HepG2 (cell line): ENCODE measurements around the gene FRG1. TPM values are rescaled to one million over a fixed set of nuclear protein-coding genes. Genes with fewer than 3 reads are reported as not detected.

ENCODE experiments used
- ARNTL ChIP-seq: sonication (generic); formaldehyde crosslinking; IDR thresholded peaks from 2 replicates; pipeline ENCODE4 v1.4.0; 2020; ENCODE audit warnings: mild to moderate bottlenecking, missing genetic modification reagents
- MEIS1 ChIP-seq: sonication (generic); formaldehyde crosslinking; IDR thresholded peaks from 2 replicates; pipeline ENCODE4 v1.9.0; 2021; ENCODE audit warnings: mild to moderate bottlenecking, missing genetic modification reagents, moderate library complexity, borderline replicate concordance
- MYPOP ChIP-seq: sonication (generic); formaldehyde crosslinking; IDR thresholded peaks from 2 replicates; pipeline ENCODE4 v1.8.1; 2023; ENCODE audit warnings: mild to moderate bottlenecking, moderate library complexity, missing genetic modification reagents
- NFATC3 ChIP-seq: sonication (generic); formaldehyde crosslinking; IDR thresholded peaks from 2 replicates; pipeline ENCODE4 v1.5.1; 2020; ENCODE audit warnings: mild to moderate bottlenecking, missing genetic modification reagents
- NFE2 ChIP-seq: sonication (generic); formaldehyde crosslinking; IDR thresholded peaks from 2 replicates; pipeline ENCODE4 v1.4.0; 2020; ENCODE audit warnings: missing genetic modification reagents
- REPIN1 ChIP-seq: sonication (generic); formaldehyde crosslinking; IDR thresholded peaks from 2 replicates; pipeline ENCODE4 v1.8.0; 2022; ENCODE audit warnings: missing genetic modification reagents, low read depth, mild to moderate bottlenecking, borderline replicate concordance
- ZKSCAN5 ChIP-seq: sonication (generic); formaldehyde crosslinking; IDR thresholded peaks from 2 replicates; pipeline ENCODE4 v1.5.1; 2020; ENCODE audit warnings: mild to moderate bottlenecking, missing genetic modification reagents
- ZNF12 ChIP-seq: sonication (generic); formaldehyde crosslinking; IDR thresholded peaks from 2 replicates; pipeline ENCODE4 v1.5.0; 2020; ENCODE audit warnings: missing genetic modification reagents
- ZNF180 ChIP-seq: sonication (generic); formaldehyde crosslinking; IDR thresholded peaks from 2 replicates; pipeline ENCODE4 v1.4.0; 2020; ENCODE audit warnings: low read depth, missing genetic modification reagents, borderline replicate concordance
- ZNF350 ChIP-seq: sonication (generic); formaldehyde crosslinking; IDR thresholded peaks from 2 replicates; pipeline ENCODE4 v1.4.0; 2020; ENCODE audit warnings: mild to moderate bottlenecking, low read depth, missing genetic modification reagents, borderline replicate concordance
- ZNF709 ChIP-seq: sonication (generic); formaldehyde crosslinking; IDR thresholded peaks from 2 replicates; pipeline ENCODE4 v1.5.0; 2020; ENCODE audit warnings: mild to moderate bottlenecking, missing genetic modification reagents
- ZNF749 ChIP-seq: sonication (generic); formaldehyde crosslinking; IDR thresholded peaks from 2 replicates; pipeline ENCODE4 v1.8.0; 2022; ENCODE audit warnings: mild to moderate bottlenecking, missing genetic modification reagents, moderate library complexity, borderline replicate concordance
- polyA plus RNA-seq, 8 experiments: library from polyadenylated mRNA; depleted of rRNA in 3 of 8; stranded (reverse) in 7 of 8; unstranded in 1 of 8; fragments of >200 nt; fragmentation: Illumina TruSeq in 4 of 8; extraction: Trizol in 4 of 8; gene quantifications; 2 replicates each; pipeline versions ENCODE4 v1.2.1 to v1.2.3, GENCODE V29; 2011 to 2016; ENCODE audit warnings: low read depth in 4 of 8, missing spikeins in 1 of 8, mixed read lengths in 1 of 8; ENCODE audit not compliant: insufficient read depth in 1 of 8
- total RNA-seq, 5 experiments: library from RNA; depleted of rRNA; stranded (reverse); fragments of >200 nt; fragmentation: Illumina TruSeq; extraction: Trizol; gene quantifications; 2 replicates each; pipeline ENCODE4 v1.2.3, GENCODE V29; 2016; ENCODE audit warnings: low read depth in 1 of 5
- TF ChIP-seq, protein P1 (sequence below): sonication (generic); formaldehyde crosslinking; IDR thresholded peaks from 2 replicates; pipeline ENCODE4 v1.5.0; 2020; ENCODE audit warnings: mild to moderate bottlenecking, missing genetic modification reagents
- TF ChIP-seq, protein P2 (sequence below): sonication (generic); formaldehyde crosslinking; IDR thresholded peaks from 2 replicates; pipeline ENCODE4 v1.8.0; 2022; ENCODE audit warnings: mild to moderate bottlenecking, missing genetic modification reagents, moderate library complexity
- TF ChIP-seq, protein P3 (sequence below): sonication (generic); formaldehyde crosslinking; IDR thresholded peaks from 2 replicates; pipeline ENCODE4 v1.4.0; 2020; ENCODE audit warnings: missing genetic modification reagents, borderline replicate concordance
- TF ChIP-seq, protein P4 (sequence below): sonication (generic); formaldehyde crosslinking; IDR thresholded peaks from 2 replicates; pipeline ENCODE4 v1.4.0; 2020; ENCODE audit warnings: missing genetic modification reagents
- TF ChIP-seq, protein P5 (sequence below): sonication (generic); formaldehyde crosslinking; IDR thresholded peaks from 2 replicates; pipeline ENCODE4 v1.4.0; 2020; ENCODE audit warnings: low read depth, mild to moderate bottlenecking, missing genetic modification reagents

FRG1 gene
- total and polyA plus RNA-seq, 2 of the 13 experiments (the other 11 are each of a cell fraction or from before 2014, with no cell fraction given), result 5.7 to 42.6 TPM

- TF ChIP-seq, protein P1, sequence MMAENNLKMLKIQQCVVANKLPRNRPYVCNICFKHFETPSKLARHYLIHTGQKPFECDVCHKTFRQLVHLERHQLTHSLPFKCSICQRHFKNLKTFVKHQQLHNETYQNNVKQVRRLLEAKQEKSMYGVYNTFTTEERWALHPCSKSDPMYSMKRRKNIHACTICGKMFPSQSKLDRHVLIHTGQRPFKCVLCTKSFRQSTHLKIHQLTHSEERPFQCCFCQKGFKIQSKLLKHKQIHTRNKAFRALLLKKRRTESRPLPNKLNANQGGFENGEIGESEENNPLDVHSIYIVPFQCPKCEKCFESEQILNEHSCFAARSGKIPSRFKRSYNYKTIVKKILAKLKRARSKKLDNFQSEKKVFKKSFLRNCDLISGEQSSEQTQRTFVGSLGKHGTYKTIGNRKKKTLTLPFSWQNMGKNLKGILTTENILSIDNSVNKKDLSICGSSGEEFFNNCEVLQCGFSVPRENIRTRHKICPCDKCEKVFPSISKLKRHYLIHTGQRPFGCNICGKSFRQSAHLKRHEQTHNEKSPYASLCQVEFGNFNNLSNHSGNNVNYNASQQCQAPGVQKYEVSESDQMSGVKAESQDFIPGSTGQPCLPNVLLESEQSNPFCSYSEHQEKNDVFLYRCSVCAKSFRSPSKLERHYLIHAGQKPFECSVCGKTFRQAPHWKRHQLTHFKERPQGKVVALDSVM (CRISPR knock-in tag), result peak; percentile 28; the same call in 1 of the 2 replicates
- peak; percentile 93 for TF ChIP-seq ZNF350 (CRISPR knock-in tag)
- TF ChIP-seq NFE2 (CRISPR knock-in tag), result no peak
- TF ChIP-seq ZNF12 (CRISPR knock-in tag), result peak; percentile 7; the same call in 1 of the 2 replicates
- no peak for TF ChIP-seq ZKSCAN5 (CRISPR knock-in tag)
- TF ChIP-seq MYPOP, result peak; percentile 70; the same call in 1 of the 2 replicates
- TF ChIP-seq ARNTL (CRISPR knock-in tag), result no peak
- peak; percentile 94 for TF ChIP-seq ZNF709 (CRISPR knock-in tag)
- TF ChIP-seq, protein P2, sequence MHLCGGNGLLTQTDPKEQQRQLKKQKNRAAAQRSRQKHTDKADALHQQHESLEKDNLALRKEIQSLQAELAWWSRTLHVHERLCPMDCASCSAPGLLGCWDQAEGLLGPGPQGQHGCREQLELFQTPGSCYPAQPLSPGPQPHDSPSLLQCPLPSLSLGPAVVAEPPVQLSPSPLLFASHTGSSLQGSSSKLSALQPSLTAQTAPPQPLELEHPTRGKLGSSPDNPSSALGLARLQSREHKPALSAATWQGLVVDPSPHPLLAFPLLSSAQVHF, result peak; percentile 81
- TF ChIP-seq NFATC3, result no peak
- TF ChIP-seq ZNF180 (CRISPR knock-in tag), result 0 out of 2 replicates have a peak, but pooled peaks have one; percentile 77
- TF ChIP-seq, protein P3, sequence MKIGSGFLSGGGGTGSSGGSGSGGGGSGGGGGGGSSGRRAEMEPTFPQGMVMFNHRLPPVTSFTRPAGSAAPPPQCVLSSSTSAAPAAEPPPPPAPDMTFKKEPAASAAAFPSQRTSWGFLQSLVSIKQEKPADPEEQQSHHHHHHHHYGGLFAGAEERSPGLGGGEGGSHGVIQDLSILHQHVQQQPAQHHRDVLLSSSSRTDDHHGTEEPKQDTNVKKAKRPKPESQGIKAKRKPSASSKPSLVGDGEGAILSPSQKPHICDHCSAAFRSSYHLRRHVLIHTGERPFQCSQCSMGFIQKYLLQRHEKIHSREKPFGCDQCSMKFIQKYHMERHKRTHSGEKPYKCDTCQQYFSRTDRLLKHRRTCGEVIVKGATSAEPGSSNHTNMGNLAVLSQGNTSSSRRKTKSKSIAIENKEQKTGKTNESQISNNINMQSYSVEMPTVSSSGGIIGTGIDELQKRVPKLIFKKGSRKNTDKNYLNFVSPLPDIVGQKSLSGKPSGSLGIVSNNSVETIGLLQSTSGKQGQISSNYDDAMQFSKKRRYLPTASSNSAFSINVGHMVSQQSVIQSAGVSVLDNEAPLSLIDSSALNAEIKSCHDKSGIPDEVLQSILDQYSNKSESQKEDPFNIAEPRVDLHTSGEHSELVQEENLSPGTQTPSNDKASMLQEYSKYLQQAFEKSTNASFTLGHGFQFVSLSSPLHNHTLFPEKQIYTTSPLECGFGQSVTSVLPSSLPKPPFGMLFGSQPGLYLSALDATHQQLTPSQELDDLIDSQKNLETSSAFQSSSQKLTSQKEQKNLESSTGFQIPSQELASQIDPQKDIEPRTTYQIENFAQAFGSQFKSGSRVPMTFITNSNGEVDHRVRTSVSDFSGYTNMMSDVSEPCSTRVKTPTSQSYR (CRISPR knock-in tag), result no peak
- TF ChIP-seq MEIS1 (CRISPR knock-in tag), result peak; percentile 71; the same call in 1 of the 2 replicates
- peak; percentile 89; the same call in 1 of the 2 replicates for TF ChIP-seq REPIN1
- TF ChIP-seq, protein P4, sequence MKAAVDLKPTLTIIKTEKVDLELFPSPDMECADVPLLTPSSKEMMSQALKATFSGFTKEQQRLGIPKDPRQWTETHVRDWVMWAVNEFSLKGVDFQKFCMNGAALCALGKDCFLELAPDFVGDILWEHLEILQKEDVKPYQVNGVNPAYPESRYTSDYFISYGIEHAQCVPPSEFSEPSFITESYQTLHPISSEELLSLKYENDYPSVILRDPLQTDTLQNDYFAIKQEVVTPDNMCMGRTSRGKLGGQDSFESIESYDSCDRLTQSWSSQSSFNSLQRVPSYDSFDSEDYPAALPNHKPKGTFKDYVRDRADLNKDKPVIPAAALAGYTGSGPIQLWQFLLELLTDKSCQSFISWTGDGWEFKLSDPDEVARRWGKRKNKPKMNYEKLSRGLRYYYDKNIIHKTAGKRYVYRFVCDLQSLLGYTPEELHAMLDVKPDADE, result peak; percentile 82; the same call in 1 of the 2 replicates
- peak; percentile 73; the same call in 1 of the 2 replicates for TF ChIP-seq ZNF749 (CRISPR knock-in tag)
- TF ChIP-seq, protein P5, sequence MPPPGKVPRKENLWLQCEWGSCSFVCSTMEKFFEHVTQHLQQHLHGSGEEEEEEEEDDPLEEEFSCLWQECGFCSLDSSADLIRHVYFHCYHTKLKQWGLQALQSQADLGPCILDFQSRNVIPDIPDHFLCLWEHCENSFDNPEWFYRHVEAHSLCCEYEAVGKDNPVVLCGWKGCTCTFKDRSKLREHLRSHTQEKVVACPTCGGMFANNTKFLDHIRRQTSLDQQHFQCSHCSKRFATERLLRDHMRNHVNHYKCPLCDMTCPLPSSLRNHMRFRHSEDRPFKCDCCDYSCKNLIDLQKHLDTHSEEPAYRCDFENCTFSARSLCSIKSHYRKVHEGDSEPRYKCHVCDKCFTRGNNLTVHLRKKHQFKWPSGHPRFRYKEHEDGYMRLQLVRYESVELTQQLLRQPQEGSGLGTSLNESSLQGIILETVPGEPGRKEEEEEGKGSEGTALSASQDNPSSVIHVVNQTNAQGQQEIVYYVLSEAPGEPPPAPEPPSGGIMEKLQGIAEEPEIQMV (CRISPR knock-in tag), result peak; percentile 93
Observed at GRCh38 chr4:189940178-189941004, at the start of gene FRG1 (continued).
